Stimulated activated CD4-positive, alpha-beta T cell treated with anti-CD3 and anti-CD28 coated beads, Interleukin-12 subunit alpha, Interleukin-12 subunit beta, amount 100 ng/mL, for 4 hours (primary cell): Measurements from ENCODE around the gene CFAP157.
A peak's percentile ranks its signal among the peaks of the same experiment; 100 is the strongest.

Experiments used
- DNase-seq: peaks from one replicate; pipeline ENCODE4 v3.0.0-alpha.2; 2020

The CFAP157 gene

GRCh38 chr9:127693697-127694096 lies 13.1 kb upstream of the CFAP157 start:
- no peak for DNase-seq

DNA sequence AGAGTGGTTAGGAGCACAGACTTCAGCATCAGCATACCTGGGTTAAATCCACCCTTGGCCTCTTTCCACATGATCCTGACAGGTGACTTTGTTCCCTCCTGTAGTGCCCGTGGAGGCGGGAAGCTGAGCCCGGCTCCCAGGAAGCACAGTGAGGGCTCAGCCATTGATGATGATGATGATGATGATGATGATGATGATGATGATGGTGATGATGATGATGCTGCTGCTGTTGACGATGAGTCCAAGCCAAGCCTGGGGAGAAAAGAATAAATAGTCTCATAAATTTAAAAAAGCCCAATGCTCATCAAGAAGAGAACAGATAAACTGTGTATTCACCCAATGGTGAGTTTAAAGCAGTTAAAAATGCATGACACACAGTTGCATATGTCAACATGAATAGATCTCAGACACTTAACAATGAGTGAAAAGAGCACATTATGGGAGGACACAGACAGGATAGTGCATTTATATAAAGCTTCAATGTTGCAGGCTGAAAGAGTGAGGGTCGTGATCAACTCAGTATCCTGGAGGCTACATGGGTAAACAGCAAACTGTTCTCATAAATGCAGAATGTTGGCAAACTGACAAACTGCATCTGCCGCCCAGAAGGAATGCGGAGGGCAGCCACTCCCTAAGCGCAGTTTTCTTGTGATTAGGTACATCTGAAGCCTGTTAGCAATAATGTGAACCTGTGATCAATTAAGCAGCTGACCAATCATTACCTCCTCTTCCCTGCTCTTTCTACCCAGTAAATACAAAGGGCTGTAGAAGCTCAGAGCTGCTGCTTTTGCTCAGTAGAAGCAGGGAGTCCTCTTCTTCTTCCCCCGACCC lies 11.7 kb upstream of the CFAP157 start:
- DNase-seq, result no peak

- no peak for DNase-seq
Measured at GRCh38 chr9:127697575-127697974, 9.2 kb upstream of the CFAP157 start.

DNA sequence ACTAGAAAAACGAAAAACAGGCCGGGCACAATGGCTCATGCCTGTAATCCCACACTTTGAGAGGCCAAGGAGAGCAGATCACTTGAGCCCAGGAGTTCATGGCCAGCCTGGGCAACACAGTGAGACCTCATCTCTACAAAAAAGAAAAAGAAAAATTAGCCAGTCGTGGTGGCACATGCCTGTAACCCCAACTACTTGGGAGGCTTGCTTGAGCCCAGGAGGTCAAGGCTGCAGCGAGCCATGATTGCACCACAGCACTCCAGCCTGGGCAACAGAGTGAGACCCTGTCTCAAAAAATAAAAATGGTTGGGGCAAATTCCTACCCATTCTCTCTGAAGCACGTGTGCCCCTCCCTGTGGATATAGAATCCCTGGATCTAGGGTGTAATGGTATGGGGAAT lies 8.4 kb upstream of the CFAP157 start:
- DNase-seq, result no peak

DNA sequence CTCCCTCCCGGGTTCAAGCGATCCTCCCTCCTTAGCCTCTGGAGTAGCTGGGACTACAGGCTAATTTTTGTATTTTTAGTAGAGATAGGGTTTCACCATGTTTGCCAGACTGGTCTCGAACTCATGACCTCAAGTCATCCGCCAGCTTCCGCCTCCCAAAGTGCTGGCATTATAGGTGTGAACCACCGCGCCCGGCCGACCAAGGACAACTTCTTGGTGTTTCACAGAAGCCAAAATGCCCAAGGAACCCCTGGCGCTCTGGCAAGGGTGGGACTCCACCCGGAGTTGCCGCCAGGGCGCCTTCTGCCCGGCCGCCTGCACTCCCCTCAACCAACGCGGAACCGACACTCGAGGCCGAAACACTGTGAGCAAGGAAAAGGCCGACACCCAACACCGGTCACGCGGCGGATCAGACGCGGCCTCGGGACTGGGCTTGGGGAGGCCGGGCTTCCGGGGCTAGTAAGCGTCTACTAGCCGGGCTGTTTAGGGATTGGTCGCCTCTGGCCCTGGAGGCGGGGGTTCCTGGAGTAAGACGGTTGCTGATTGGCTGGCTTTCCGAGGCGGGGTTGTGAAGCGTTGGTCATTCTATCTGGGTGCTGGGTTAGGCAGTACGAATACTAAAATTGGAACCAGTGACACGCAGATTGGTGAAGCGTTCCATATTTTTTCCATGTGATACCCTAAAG lies 7.7 kb upstream of the CFAP157 start:
- peak; percentile 80 for DNase-seq

GRCh38 chr9:127700140-127700539 lies 6.6 kb upstream of the CFAP157 start:
- DNase-seq, result no peak

DNA sequence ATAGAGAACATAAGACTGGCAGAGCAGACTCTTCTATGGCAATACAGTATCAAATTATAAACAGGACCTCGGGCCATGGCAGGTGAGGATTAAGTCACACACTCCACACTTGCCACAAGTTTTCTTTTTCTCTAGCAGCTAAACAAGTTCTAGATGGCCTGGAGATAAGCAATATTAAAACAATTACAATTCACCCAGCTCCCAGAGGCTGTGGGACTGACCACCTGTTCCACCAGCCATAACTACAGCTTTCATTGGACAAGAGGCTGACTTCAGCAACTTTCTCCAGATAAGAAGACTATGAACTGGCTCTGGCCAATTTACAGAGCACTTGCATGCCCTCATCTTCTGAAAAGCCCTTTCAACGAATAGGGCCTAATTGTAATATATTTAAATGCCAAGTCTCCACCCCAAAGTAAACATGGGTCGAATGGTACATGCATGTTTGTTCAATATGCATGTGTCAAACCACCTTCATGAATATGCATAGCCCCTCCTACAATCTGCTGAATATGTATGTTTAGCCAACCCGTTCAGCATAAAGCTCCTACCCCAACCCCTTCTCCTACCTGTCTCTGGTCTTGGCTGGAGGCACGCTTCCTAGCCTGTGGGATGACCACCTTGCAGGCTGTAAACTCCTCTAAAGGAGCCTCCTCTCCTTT lies 6.1 kb upstream of the CFAP157 start:
- no peak for DNase-seq

DNA sequence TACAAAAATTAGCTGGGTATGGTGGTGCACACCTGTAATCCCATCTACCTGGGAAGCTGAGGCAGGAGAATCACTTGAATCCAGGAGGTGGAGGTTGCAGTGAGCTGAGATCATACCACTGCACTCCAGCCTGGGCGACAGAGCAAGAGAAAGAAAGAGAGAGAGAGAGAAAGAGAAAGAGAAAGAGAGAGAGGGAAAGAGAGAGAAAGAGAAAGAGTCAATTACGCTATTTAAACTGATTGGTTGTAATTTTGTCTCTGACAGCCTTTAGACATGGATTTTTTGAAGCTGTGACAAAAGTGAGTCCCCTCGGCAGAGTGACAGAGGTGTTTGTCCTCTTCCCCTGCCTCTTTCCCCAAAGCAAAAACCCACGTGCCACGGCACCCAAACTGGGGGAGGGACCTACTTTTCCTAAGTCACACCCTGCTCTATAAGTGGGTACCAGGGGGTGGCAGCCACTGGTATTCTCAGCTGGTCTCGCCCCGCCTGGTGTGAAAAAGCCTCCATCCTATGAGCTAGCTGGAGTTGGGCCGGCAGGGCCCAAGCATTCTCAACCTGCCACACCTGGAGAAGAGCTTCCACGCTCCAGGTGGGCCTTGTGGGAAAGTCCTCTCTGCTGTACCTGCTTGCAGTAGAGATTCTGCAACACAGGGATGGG lies 3.4 kb upstream of the CFAP157 start:
- DNase-seq, result no peak

- no peak for DNase-seq
Measured at GRCh38 chr9:127705577-127706379, 1.0 kb upstream of the CFAP157 start.

DNA sequence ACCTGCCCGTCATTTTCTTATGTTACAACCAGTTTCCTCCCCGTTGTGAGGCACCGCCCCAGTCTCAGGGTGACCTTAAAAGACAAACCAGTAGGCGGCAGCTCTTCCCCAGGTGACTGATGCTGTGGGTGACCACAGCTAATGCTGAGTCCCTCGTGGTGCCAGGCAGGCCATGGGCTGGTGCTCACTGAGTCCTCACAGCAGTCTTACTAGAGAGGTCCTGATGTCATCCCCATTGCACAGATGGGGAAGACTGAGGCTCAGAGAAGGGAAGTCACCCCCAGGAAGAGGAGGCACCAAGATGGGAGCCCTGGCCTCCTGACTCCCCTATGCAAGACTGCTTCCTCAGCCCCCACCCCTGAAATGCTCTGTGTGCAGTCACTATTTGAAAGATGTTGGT lies 978 bp downstream of the CFAP157 start:
- no peak for DNase-seq

DNA sequence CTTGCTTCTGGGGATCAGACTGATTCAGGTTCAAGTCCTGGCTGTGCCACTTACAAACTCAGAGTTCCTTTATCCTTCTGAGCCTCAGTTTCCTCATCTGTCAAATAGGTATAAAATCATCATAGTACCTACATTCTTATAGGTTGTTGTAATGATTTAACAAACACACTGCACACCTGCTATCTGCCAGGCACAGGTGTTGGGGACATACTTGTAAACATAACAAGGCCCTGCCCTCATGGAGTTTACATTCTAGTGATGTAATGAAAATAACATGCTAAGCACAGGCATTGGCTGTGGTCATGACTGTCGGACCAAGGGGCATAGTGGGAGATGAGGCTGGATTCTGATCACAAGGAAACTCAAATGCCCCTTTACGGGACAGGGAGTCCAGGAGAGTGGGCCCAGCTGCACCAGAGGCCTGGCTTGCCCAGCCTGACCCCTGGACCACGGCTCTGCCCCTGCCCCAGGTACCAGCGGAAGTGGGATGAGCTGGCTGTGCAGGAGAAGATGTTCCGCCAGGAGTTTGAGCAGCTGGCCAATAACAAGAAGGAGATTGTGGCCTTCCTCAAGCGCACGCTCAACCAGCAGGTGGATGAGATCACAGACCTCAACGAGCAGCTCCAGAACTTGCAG lies 2.3 kb downstream of the CFAP157 start:
- DNase-seq, result no peak

- DNase-seq, result no peak
Measured at GRCh38 chr9:127710204-127710783, 3.5 kb downstream of the CFAP157 start.

DNA sequence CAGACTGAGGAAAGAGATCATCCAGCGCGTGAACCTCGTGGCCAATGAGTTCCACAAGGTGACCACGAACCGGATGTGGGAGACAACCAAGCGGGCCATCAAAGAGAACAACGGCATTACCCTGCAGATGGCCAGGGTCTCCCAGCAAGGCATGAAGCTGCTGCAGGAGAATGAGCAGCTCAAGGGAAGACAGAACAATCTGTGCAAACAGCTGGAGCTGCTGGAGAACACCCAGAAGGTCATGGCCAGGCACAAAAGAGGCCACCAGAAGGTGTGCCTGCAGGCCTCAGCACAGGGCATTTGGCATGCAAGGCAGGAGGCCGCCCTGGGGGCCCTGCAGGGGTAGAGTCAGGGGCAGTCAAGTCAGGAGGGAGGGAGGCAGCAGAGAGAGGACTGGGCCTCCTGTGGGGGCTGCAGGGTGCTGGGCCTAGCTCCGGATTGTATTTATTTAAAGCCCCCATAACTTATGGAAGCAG lies 4.5 kb downstream of the CFAP157 start:
- no peak for DNase-seq

DNA sequence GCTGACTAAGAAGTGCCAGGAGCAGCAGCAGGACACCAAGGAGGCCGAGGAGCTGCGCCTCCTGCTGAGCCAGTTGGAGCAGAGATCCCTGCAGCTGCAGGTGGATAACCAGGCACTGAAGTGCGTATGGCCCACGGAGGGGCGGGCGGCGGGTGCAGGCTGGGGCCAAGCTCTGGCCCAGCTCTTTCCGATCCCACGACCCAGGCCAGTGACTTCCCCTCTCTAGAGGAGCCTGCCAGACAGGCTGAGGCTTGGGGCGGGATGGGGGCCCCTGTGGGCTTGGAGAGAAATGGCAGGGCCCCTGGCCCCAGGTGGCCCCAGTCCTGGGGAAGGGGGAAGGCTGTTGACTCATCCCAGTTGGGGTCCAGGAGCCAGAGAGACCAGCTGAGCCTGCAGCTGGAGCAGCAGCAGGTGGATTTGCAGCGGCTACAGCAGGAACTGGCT lies 5.1 kb downstream of the CFAP157 start:
- DNase-seq, result no peak

- DNase-seq, result no peak
Measured at GRCh38 chr9:127712371-127712770, 5.6 kb downstream of the CFAP157 start.

GRCh38 chr9:127712867-127713266 lies 6.1 kb downstream of the CFAP157 start:
- DNase-seq, result no peak

GRCh38 chr9:127714020-127714750 lies 7.4 kb downstream of the CFAP157 start:
- DNase-seq, result no peak

DNA sequence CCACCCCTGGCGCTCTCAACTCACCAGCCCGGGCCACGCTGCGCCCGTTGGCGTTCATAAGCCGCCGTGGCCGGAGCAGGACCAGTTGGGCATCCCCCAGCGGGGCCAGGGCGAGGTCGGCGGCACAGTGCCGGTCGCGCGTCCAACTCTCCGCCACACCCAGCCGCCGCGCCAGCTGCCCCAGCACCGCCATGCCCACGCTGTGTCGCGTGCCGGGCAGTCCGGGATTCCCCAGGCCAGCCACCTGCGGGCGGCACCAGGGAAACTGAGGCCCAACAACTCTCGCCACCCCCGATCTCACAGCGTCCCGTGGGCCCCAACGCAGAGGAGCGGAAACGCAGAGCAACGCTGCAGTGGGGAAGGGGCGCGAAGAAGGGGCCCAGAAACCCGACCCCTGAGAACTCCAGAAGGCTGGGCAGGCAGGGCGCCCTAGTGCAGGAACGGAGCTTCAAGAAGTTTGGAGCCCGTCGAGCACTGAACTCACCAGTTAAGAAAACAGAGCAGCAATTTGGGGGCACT lies 8.2 kb downstream of the CFAP157 start:
- peak; percentile 12 for DNase-seq

GRCh38 chr9:127715470-127716337 lies 8.9 kb downstream of the CFAP157 start, which contains the start of the genes PTRH1 and TTC16:
TSS of gene PTRH1 (minus strand) at chr9:127715663. CDS start at chr9:127715639, 24 bp downstream.
TSS of gene TTC16 (plus strand) at chr9:127716079. CDS start at chr9:127716146, 67 bp downstream.
- DNase-seq, result peak; percentile 98
